ENCODE results near the gene OR6A2. TPM values are rescaled to one million over a fixed set of nuclear protein-coding genes. Genes with fewer than 3 reads are reported as not detected.

Gene OR6A2
- total RNA-seq, 1 experiment from 2014 or later, result not detected

GRCh38 chr11:6843670-6844069 lies 44.2 kb upstream of the OR6A2 start:
- Mint-ChIP-seq H3K4me1 (ENCODE audit: low read depth, unreplicated experiment) (no peaks in the 10 kb centered on the region), H3K36me3 (ENCODE audit: insufficient read depth, unreplicated experiment) (no peaks in the 10 kb centered on the region), H3K27ac (ENCODE audit: unreplicated experiment) (no peak overlapping the region), H3K4me3 (ENCODE audit: unreplicated experiment) (no peak overlapping the region), H3K27me3 (ENCODE audit: insufficient read depth, unreplicated experiment) (peaks cover 18% of the 10 kb centered on the region), H3K9me3 (ENCODE audit: unreplicated experiment) (no peaks in the 10 kb centered on the region)
- intact Hi-C loops (cut with micrococcal nuclease; ENCODE audit: unreplicated experiment), result no loop called here
- TF ChIP-seq CTCF (IDR thresholded peaks at IDR 0.05; ENCODE audit: insufficient read depth in 1 of 2, low read depth in 1 of 2, low read length in 1 of 2, severe bottlenecking in 1 of 2, unreplicated experiment in 1 of 2), result no peak
- CTCF ChIA-PET, result no interaction called here
- POLR2A ChIA-PET, result no interaction called here
- no peaks in the 10 kb centered on the region for H3K9me3 ChIP-seq
- no peaks in the 10 kb centered on the region for H3K4me1 ChIP-seq
- H3K27me3 ChIP-seq (replicated peaks; ENCODE audit: control insufficient read depth, insufficient read depth, low read length), result no peaks in the 10 kb centered on the region
- H3K4me3 ChIP-seq (ENCODE audit: low read depth, low read length), result no peak overlapping the region
- H3K36me3 ChIP-seq (ENCODE audit: control insufficient read depth, insufficient read depth, low read length), result no peaks in the 10 kb centered on the region
- no TSS peak for BruUV-seq (replicated peaks)
- DNase-seq, result no peak

- H3K4me1 Mint-ChIP-seq (ENCODE audit: low read depth, unreplicated experiment), result no peaks in the 10 kb centered on the region
- no peak overlapping the region for H3K4me3 Mint-ChIP-seq (ENCODE audit: unreplicated experiment)
- peaks cover 18% of the 10 kb centered on the region for H3K27me3 Mint-ChIP-seq (ENCODE audit: insufficient read depth, unreplicated experiment)
- TF ChIP-seq CTCF (IDR thresholded peaks at IDR 0.05; ENCODE audit: insufficient read depth in 1 of 2, low read depth in 1 of 2, low read length in 1 of 2, severe bottlenecking in 1 of 2, unreplicated experiment in 1 of 2), result no peak
- no peaks in the 10 kb centered on the region for H3K36me3 Mint-ChIP-seq (ENCODE audit: insufficient read depth, unreplicated experiment)
- ChIA-PET CTCF (no interaction called here), POLR2A (no interaction called here)
- H3K36me3 ChIP-seq (ENCODE audit: control insufficient read depth, insufficient read depth, low read length), result no peaks in the 10 kb centered on the region
- H3K4me1 ChIP-seq, result no peaks in the 10 kb centered on the region
- no peaks in the 10 kb centered on the region for H3K27me3 ChIP-seq (replicated peaks; ENCODE audit: control insufficient read depth, insufficient read depth, low read length)
- DNase-seq, result no peak
- H3K9me3 ChIP-seq, result no peaks in the 10 kb centered on the region
- no peak overlapping the region for H3K4me3 ChIP-seq (ENCODE audit: low read depth, low read length)
- no peaks in the 10 kb centered on the region for H3K9me3 Mint-ChIP-seq (ENCODE audit: unreplicated experiment)
- intact Hi-C loops (cut with micrococcal nuclease; ENCODE audit: unreplicated experiment), result no loop called here
- H3K27ac Mint-ChIP-seq (ENCODE audit: unreplicated experiment), result no peak overlapping the region
- BruUV-seq (replicated peaks), result no TSS peak
Measured at GRCh38 chr11:6841694-6842093, 42.2 kb upstream of the OR6A2 start.

- H3K9me3 Mint-ChIP-seq (ENCODE audit: unreplicated experiment), result no peaks in the 10 kb centered on the region
- no peak overlapping the region for H3K4me3 Mint-ChIP-seq (ENCODE audit: unreplicated experiment)
- no peaks in the 10 kb centered on the region for H3K27me3 ChIP-seq (replicated peaks; ENCODE audit: control insufficient read depth, insufficient read depth, low read length)
- no peak overlapping the region for H3K27ac Mint-ChIP-seq (ENCODE audit: unreplicated experiment)
- TF ChIP-seq CTCF (IDR thresholded peaks at IDR 0.05; ENCODE audit: insufficient read depth in 1 of 2, low read depth in 1 of 2, low read length in 1 of 2, severe bottlenecking in 1 of 2, unreplicated experiment in 1 of 2), result no peak
- H3K4me1 ChIP-seq, result no peaks in the 10 kb centered on the region
- BruUV-seq (replicated peaks), result no TSS peak
- no peaks in the 10 kb centered on the region for H3K9me3 ChIP-seq
- CTCF ChIA-PET, result interaction anchor here (0.8 kb wide), 1 partner anchor 21 kb away, joined by 3 read pairs; no protein-coding TSS in a partner anchor
- POLR2A ChIA-PET, result no interaction called here
- no peak overlapping the region for H3K4me3 ChIP-seq (ENCODE audit: low read depth, low read length)
- intact Hi-C loops (cut with micrococcal nuclease; ENCODE audit: unreplicated experiment), result no loop called here
- no peaks in the 10 kb centered on the region for H3K36me3 ChIP-seq (ENCODE audit: control insufficient read depth, insufficient read depth, low read length)
- H3K27me3 Mint-ChIP-seq (ENCODE audit: insufficient read depth, unreplicated experiment), result peaks cover 5% of the 10 kb centered on the region
- DNase-seq, result no peak
- H3K4me1 Mint-ChIP-seq (ENCODE audit: low read depth, unreplicated experiment), result no peaks in the 10 kb centered on the region
- no peaks in the 10 kb centered on the region for H3K36me3 Mint-ChIP-seq (ENCODE audit: insufficient read depth, unreplicated experiment)
Measured at GRCh38 chr11:6834021-6834420, 34.5 kb upstream of the OR6A2 start.

All from Caco-2 (cell line).